Colonic mucosa (tissue), 4 donors: Measurements from ENCODE around the gene NFIA. TPM values are rescaled to one million over a fixed set of nuclear protein-coding genes. Genes with fewer than 3 reads are reported as not detected.

Source experiments
- DNase-seq: peaks from one replicate; pipeline ENCODE4 v3.0.0-alpha.2; 2020
- H3K27ac ChIP-seq: fragments of 200-600 bp; one replicate; pipeline ENCODE4 v1.8.0; 2021
- H3K27me3 ChIP-seq: fragments of 200-600 bp; one replicate; pipeline ENCODE4 v1.8.0; 2021
- H3K36me3 ChIP-seq: fragments of 200-600 bp; one replicate; pipeline ENCODE4 v1.8.0; 2021
- H3K4me1 ChIP-seq: fragments of 200-600 bp; one replicate; pipeline ENCODE4 v1.8.0; 2021; ENCODE audit warnings: mild to moderate bottlenecking
- H3K4me3 ChIP-seq: fragments of 200-600 bp; one replicate; pipeline ENCODE4 v1.8.0; 2021
- H3K9ac ChIP-seq, 2 donors: one replicate each; pipeline ENCODE4 v1.7.0; 2013; ENCODE audit warnings: control low read depth in 2 of 2, low read depth in 2 of 2, low read length in 2 of 2
- H3K9me3 ChIP-seq: fragments of 200-600 bp; one replicate; pipeline ENCODE4 v1.8.0; 2021
- CTCF ChIP-seq: fragments of 200-600 bp; IDR thresholded peaks from one replicate; pipeline ENCODE4 v1.8.0; 2022; ENCODE audit warnings: antibody characterized with exemption, mild to moderate bottlenecking
- intact Hi-C: fragments of 100-400 bp; cut with DNase I; formaldehyde crosslinking; loops from one replicate; pipeline ENCODE4 v1.14.1; 2022
- total RNA-seq, 2 donors: library from RNA; stranded (reverse); fragmentation: NEBNext Ultra II Directional in 1 of 2; extraction: Animal tissue kit (Norgen Biotek cat#: 25700) in 1 of 2; gene quantifications; one replicate each; pipeline ENCODE4 v1.2.1, GENCODE V29; 2021
- donor health status: healthy.
- donor health status: DM: no; HTN: no; CAD: no.
- donor health status: DM: no; HTN: no; CAD: no.

Gene NFIA
- total RNA-seq, 2 donors from 2014 or later = 36.0 to 44.2 TPM

GRCh38 chr1:61047061-61047460, 35.3 kb upstream of the NFIA start:
- TF ChIP-seq CTCF = no peak
- no peak overlapping the region for H3K9ac ChIP-seq
- DNase-seq = no peak
- intact Hi-C loops = loop anchor here (10.0 kb wide), 2 partner anchors 598 to 1072 kb away; no protein-coding TSS in a partner anchor
- H3K36me3 ChIP-seq = no peaks in the 10 kb centered on the region
- H3K27me3 ChIP-seq = no peaks in the 10 kb centered on the region
- H3K4me1 ChIP-seq = no peaks in the 10 kb centered on the region
- H3K9me3 ChIP-seq = no peaks in the 10 kb centered on the region
- H3K27ac ChIP-seq = no peak overlapping the region
- no peak overlapping the region for H3K4me3 ChIP-seq

- H3K9ac ChIP-seq = peak overlapping the region; percentile 73 to 85
- no peaks in the 10 kb centered on the region for H3K27me3 ChIP-seq
- H3K27ac ChIP-seq = peak overlapping the region; percentile 71
- peak overlapping the region; percentile 76 for H3K4me3 ChIP-seq
- peaks cover 2% of the 10 kb centered on the region for H3K4me1 ChIP-seq
- TF ChIP-seq CTCF = peak; percentile 90
- intact Hi-C loops = loop anchor here (2.0 to 10.0 kb wide), 5 partner anchors 287 to 1075 kb away; no protein-coding TSS in a partner anchor
- peak; percentile 98 for DNase-seq
- no peaks in the 10 kb centered on the region for H3K9me3 ChIP-seq
- H3K36me3 ChIP-seq = no peaks in the 10 kb centered on the region
Observed at GRCh38 chr1:61049850-61050540, 32.4 kb upstream of the NFIA start.

- no peak for TF ChIP-seq CTCF
- Histone ChIP-seq H3K9ac (peak overlapping the region; percentile 73 to 85), H3K4me3 (peak overlapping the region; percentile 76), H3K36me3 (no peaks in the 10 kb centered on the region), H3K27me3 (no peaks in the 10 kb centered on the region), H3K4me1 (peaks cover 10% of the 10 kb centered on the region), H3K27ac (peak overlapping the region; percentile 71), H3K9me3 (no peaks in the 10 kb centered on the region)
- DNase-seq = peak; percentile 66
- intact Hi-C loops = loop anchor here (2.0 to 10.0 kb wide), 3 partner anchors 286 to 534 kb away; no protein-coding TSS in a partner anchor
Observed at GRCh38 chr1:61050541-61051442, 31.6 kb upstream of the NFIA start.

- Histone ChIP-seq H3K27ac (no peak overlapping the region), H3K4me1 (peaks cover 10% of the 10 kb centered on the region), H3K36me3 (no peaks in the 10 kb centered on the region), H3K27me3 (no peaks in the 10 kb centered on the region), H3K9ac (peak overlapping the region in 1 of 2 donors; percentile 73), H3K9me3 (no peaks in the 10 kb centered on the region), H3K4me3 (no peak overlapping the region)
- TF ChIP-seq CTCF = no peak
- no peak for DNase-seq
- intact Hi-C loops = loop anchor here (2.0 to 10.0 kb wide), 3 partner anchors 285 to 533 kb away; no protein-coding TSS in a partner anchor
Observed at GRCh38 chr1:61051443-61051718, 31.0 kb upstream of the NFIA start.

- no peak overlapping the region for H3K9ac ChIP-seq
- H3K27me3 ChIP-seq = no peaks in the 10 kb centered on the region
- DNase-seq = no peak
- H3K4me1 ChIP-seq = peaks cover 10% of the 10 kb centered on the region
- H3K27ac ChIP-seq = no peak overlapping the region
- H3K9me3 ChIP-seq = no peaks in the 10 kb centered on the region
- no peak for TF ChIP-seq CTCF
- no peak overlapping the region for H3K4me3 ChIP-seq
- intact Hi-C loops = loop anchor here (2.0 to 10.0 kb wide), 3 partner anchors 285 to 533 kb away; no protein-coding TSS in a partner anchor
- H3K36me3 ChIP-seq = no peaks in the 10 kb centered on the region
Observed at GRCh38 chr1:61051719-61052394, 30.5 kb upstream of the NFIA start.
